A172 (cell line): ENCODE data around the gene FPR1. TPM values are rescaled to one million over a fixed set of nuclear protein-coding genes. Genes with fewer than 3 reads are reported as not detected.

Source experiments
- DNase-seq: peaks from one replicate; pipeline ENCODE4 v3.0.0-alpha.2; 2015; ENCODE audit warnings: low spot score
- total RNA-seq: library from RNA; depleted of rRNA; stranded (reverse); fragments of >200 nt; shearing (Covaris generic); gene quantifications from 2 replicates; pipeline ENCODE4 v1.2.3, GENCODE V29; 2014

FPR1 gene
- total RNA-seq, 1 experiment from 2014 or later = not detected

DNA sequence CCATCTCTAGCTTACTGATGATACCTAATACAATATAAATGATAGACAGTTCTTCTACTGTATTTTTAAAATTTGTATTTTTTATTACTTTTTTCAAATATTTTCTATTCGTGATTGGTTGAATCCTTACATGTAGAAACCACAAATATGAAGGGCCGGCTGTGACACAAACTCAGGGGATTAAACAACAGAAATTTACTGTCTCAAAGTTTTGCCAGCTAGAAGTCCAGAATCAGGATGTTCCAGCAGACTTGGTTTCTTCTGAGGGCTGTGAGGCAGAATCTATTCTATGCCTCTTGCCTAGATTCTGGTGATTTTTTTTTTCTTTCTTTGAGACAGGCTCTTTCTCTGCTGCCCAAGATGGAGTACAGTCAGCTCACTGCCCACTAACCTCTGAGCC is 13.8 kb downstream of the FPR1 start:
- no peak for DNase-seq

DNA sequence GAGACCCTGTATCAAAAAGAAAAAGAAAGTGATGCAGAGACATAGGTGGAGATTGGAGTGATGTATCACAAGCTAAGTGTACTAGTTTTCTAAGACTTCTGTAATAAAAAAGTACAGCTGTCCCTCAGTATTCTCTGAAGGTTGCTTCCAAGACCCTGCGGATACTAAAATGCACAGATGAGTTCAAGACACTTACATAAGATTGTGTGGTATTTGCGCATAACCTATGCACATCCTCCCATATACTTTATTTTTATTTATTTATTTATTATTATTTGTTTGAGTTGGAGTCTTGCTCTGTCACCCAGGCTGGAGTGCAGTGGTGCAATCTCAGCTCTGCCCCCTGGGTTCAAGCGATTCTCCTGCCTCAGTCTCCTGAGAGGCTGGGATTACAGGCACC is 14.3 kb downstream of the FPR1 start:
- DNase-seq = no peak

DNA sequence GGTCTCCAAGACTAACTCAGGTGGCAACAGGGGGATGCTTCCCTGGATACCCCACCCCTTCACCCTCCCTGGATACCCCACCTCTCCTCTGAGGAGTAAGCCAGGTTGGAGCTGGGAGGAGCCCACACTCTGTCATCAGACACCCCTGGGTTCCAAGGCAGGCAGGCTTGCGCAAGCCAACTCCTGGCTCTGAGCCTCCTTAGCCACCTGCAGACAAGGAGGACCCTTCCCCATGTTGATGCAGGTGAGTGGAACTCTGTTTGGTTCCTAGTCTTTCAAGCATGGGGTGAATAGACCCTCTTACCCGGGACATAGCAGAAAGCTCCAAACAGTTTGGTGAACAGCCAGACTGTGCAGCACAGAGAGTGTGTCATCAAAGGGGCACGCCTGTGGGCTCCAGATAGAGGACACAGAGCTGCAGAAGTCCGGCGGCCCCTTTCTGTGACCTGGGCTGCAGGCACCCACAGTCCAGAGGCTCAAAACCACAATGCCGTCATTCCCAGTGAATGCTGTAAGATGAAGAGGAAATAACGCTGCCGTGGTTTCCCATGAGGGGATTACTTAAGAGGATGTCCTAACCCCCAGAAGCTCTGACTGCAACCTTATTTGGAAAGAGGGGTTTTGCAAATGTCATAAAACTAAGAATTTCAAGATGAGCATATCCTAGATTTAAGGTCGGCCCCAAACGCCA is 15.8 kb downstream of the FPR1 start:
- DNase-seq = peak; percentile 35

DNA sequence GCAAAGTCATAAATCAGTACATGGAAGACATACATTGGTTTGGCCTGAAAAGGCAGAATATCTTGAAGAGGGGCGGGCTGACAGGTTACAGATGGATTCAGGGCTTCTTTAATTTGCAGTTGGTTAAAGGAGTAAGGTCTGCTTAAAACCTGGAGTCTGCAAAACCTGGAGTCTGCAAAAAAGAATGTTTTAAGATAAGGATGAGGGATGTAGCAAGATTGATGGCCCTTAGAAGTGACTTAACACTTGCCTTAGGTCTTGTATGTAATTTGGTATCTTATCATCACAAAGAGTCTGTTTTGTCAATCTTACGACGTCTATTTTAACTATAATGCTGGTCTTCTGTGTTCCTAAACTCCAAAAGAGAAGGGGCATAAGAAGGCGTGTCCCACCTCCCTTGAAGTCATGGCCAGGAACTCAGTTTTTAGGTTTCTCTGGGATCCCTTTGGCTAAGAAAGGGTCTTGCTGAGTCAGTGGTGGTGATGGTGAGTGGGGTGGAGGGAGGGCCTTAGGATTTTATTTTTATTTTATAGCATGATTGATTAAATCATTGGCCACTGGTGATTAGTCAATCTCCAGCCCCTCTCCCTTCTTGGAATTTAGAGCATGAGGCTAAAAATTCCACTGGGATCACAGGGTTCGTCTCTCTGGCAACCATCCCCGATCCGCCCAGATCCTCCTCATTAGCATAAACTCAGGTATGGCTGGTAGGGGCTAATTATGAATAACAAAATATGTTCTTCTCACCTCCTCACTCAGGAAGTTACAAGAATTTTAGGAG is 17.7 kb downstream of the FPR1 start:
- no peak for DNase-seq

DNA sequence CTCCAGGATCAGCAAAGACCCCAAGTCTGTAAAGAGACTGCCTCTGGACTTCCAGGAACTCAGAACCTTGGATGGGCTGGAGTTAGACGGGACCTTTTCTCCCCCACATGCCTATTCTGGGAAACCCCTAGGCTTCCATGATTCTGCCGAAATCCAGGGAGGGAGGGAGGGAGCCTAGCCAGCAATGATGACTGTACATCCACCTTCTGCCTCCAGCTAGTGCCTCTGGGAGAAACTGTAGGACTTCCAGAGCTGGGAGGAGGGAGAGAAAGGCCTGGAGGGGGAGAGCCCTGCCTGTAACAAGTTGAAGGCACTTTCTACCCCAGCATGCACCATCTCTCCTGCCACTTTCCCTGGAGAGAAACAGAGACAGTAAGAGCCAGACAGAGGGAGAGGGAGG is 21.9 kb downstream of the FPR1 start:
- no peak for DNase-seq

DNA sequence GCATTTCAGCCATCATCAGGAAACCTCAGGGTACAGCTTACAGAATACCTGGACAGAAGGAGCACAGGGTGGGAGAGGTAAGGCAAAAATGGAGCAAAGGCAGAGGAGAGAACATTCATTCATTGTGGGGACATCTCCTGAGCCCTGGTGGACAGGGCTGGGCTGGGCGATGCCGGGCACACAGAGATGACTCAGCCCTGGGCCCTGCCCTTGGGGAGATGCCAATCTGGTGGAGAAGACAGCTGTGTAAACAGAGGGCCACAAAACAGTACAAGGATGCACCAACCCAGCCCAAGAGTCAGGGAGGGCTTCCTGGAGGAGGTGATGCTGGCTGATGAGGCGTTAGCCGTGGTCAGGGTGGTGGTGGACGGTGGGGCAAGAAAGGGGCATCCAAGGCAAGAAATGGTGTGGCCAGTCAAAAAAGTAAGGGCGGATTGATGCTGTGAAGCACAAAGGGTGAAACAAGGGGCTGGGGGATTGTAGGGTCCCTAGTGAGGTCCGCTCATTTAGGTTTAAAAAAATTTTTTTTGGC is 24.3 kb downstream of the FPR1 start:
- DNase-seq = peak; percentile 24

DNA sequence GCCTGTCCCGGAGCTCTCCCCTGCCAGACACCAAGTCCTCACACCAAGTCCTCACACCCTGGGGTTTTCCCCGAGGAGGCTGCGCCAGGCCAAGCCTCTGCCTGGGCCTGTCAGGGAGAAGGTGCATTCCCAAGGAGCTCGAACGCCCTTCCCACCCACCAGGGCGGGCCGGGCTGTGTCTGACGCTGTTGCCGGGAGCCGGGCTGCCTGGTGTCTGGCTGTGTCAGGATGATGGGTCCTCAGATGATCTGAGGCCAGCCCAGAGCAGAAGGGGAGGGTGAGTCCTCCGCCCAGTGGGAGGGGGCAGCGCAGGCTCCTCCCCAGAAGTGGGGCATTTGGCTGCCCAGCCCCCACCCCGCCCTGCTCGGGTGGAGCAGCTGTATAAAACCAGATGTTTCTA is 25.6 kb downstream of the FPR1 start:
- DNase-seq = peak; percentile 40

DNA sequence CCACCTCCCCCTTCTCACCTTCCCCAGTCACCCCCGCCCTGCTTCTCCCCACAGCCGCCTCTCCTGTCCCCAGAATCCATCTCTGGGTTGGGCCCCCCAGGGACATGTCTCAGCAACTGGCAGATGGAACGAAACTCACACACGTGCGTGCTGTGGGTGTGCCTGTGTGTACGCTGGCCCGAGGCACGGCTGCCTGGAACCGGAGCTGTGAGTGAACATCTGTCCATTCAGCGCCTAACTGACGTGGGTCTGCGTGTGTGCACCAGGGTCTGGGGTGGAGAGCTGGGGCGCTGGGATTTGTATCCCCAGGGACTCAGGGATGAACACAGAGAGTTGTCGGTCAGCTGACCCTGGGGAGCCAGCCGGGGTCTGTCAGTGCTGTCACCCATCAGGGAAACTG is 27.1 kb downstream of the FPR1 start:
- DNase-seq = no peak

DNA sequence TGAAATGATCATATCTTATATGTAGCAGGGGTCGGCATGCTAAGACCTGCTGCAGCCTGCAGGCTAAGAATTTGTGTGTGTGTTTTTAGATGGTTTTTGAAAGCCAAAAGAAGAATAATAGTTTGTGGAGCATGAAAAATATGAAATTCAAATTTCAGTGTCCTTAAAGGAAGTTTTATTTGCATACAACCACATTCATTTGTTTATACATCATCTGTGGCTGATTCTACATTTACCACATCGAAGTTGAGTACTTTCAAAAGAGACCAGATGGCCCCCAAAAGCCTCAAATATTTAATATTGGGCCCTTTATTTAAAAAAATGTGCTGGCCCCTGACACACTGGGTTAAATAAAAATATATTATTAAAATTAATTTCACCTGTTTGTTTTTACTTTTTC is 29.2 kb downstream of the FPR1 start:
- no peak for DNase-seq

DNA sequence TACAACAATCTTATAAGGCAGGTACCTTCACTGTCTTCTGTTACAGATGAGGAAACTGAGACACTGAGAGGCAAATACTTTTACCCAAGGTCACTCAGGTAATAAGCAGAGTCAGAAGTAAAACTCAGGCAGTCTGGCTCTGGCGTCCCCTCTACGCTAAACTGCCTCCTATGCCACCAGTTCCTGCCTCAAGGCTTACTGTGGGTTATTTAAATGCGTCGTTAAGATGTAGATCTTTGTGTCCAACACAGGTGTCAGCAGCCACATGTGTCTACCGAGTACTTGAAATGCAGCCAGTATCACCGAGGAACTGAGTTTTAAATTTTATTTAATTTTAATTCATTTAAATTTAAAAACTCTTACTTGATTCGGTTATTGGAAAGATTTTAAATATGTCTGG is 29.8 kb downstream of the FPR1 start:
- DNase-seq = no peak

DNA sequence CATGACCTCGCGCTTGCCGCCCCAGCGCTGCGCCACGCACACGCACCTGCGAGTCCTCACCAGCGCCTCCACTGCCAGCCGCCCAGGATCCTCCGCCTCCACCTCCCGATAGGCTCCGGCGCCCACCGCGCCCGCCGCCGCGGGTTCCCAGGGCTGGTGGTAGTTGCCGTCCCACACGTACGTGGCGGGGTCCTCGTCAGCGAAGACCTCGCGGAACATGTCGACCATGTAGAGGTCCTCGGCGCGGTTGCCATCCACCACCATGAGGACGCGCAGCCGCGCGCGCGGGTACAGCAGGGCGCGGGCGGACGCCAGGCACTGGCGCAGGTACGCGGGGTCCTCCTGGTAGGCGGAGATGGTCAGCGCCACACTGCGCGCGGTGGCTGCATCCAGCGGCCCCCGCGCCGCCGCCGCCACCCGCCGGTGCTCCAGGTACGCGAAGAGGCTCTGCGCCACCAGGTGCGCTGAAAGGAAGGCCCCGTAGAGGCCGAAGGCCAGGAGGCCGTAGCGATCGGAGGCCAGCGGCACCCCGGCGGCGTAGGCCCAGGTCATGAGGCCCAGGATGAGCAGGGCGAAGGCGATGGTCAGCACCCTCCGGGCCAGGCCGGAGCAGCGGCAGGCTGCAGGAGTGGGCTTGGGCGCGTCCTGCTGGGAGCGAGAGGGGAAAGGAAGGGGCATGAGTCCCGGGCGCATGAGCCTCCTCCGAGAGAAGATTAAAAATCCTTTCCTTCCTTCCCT is 32.3 kb downstream of the FPR1 start:
- no peak for DNase-seq

DNA sequence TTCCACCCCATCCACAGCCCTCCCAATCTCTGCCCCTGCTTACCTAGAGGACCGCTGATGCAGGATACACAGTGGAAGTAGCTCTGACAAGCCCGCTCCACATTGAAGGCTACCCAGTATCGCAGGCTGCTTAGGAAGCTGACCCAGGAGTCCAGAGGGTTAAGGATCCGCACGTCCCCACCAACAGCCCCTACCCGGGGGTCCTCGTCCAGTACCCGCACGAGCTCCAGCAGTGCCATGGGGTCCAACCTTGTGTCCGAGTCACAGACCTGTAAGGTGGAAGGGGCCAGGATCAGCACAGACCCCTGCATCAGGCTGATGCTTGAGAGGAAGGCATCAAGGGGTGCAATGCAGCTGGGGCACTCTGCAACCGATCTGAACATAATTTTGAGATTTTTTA is 34.8 kb downstream of the FPR1 start:
- no peak for DNase-seq

DNA sequence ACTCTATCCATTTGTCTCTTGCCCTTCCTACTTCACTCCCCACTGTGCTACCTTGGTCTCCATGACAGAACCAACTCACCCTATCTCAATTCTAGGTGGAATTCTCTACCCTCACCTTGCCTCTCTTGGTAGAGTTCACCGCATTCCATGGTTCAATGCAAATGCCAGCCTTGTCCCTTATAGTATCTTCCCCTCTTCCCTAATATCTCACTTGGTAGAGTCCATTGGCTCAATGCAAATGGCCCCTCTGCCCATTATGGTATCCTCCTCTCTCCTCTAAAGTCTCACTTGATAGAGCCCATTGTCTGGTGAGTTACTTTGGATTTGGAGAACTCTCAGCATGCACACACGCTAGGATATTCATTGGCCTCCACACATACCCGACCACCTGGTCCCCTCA is 35.8 kb downstream of the FPR1 start:
- no peak for DNase-seq

DNA sequence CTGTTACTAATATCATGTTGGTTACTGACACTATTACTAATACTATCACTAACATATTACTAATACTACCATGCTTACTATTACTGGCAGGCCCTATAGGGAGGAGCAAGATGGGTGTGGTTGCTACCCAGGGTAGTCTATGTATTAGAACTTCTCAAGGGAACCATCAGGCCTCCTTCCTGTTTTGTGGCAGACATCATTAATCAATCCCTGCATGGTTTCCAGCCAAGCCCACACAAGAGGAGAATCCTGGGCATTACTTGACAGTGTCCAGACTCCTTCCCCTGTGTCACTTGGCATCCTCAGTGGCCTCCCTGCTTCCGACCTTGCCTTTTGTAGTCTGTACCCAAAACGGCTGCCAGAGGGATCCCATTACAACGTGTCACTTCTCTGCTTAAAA is 36.8 kb downstream of the FPR1 start:
- no peak for DNase-seq

DNA sequence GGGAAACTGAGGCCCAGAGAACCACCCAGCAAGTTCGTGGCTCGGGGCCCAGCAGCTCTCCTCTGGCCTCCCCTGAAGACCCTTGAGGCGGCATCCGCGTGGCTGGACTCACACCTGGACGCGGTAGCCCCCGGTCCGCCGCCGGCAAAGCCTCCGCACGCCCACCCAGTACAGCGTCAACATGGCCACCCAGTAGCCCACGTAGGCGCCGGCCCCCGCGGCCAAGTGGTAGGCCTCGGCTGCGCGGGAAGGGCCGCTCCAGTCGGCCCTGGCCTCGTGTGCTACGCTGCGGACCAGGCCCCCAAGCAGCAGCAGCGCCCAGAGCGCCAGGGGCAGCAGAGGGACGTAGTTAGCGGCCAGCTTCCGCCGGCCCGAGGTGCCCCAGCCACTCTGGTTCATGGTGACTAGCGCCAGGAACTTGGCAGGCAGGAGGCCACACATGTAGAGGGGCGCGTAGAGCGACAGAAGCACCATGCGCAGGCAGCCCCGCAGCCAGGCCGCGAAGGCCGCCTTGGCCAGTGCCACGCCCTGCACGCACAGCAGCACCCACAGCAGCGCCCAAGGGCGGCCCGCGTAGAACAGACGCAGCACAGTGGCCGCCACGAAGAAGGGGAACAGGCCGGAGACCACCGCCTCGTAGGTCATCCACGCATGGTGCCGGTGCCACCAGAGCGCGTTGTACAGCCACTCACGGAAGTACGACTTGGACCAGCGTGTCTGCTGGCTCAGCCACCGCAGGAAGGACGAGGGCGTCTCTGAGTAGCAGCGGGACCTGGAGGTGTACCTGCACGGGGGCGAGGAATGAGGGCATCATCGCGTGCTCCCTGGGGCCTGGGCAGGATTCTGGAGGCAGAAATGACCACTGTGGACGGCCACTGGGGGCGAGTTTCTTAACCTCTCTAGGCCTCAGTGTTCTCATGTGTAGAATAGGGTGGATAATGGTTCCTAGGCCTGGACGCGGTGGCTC is 38.1 kb downstream of the FPR1 start:
- no peak for DNase-seq

DNA sequence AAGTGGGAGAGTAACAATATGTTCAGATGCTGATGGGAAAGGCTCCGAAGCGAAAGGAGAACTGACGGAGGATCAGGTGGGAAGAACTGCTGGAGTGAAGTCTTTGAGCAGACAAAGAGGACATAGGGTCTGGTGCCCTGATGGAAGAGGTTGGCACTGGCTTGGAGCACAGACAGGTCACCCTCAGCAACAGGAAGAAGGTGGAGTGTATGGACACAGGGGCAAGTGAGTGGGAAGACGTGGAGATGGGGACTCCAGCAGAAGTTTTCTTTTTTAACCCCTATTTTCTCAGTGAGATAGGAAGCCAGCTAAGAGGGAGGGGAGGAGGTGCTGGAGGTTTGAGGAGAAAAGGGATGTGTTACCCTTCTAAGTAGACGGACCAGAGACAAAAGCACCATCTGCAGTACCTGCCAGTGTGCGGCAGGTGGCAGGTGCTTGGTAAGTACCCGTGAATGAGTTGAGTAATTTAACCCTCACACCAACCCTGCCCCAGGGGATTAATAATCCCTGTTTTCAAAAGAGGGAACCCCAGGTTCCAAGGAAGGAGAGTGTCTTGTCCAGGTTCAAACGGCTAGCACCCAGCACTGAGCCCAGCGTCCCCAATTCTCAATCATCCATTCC is 39.1 kb downstream of the FPR1 start:
- DNase-seq = no peak

DNA sequence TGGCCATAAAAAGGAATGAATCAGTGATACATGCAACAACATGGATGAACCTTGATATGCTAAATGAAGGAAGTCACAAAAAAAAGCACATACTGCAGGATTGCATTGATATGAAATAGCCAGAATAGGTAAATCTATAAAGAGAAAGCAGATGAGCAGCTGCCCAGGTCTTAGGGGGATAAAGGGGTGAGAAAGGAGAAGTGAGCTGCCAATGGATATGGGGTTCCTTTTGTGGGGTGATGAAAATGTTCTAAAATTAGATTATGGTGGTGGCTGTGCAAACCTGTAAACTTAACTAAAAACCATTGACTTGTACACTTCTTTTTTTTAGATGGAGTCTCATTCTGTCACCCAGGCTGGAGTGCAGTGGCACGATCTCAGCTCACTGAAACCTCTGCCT is 40.0 kb downstream of the FPR1 start:
- no peak for DNase-seq

DNA sequence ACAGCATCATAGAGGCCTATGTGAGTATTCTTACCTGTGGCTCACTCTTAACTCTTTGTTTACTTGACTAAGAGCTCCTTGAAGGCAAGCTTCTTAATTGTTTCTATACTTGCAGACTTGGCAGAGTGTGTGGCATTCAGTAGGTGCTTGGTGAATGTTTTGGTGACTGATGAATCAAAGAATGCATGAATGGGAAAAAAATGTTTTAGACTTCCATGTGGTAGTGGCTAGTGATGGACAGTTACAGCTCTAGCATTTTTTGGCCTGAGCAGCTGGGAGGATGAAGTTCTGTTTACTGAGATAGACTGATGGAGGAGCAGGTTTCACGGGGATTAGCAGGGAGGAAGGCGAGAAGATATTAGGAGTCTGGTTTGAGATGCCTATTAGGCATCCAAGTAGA is 41.5 kb downstream of the FPR1 start:
- no peak for DNase-seq

DNA sequence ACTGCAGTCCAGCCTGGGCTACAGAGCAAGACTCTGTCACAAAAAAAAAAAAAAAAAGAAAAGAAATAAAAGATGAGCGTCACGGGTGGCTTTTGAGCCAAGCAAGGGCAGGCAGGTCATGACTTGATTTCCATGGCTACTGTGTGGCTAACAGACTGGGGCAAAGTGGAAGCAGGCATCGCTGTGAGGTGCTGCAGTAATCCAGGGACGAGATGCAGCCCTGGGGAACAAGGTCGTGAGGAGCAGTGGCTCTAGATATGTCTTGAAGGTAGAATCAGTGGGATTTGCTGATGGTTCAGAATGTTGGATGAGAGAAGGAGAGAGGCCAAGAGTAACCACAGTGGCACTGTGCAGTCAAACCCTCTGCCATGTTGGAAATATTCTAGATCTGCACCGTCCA is 42.1 kb downstream of the FPR1 start:
- DNase-seq = no peak

DNA sequence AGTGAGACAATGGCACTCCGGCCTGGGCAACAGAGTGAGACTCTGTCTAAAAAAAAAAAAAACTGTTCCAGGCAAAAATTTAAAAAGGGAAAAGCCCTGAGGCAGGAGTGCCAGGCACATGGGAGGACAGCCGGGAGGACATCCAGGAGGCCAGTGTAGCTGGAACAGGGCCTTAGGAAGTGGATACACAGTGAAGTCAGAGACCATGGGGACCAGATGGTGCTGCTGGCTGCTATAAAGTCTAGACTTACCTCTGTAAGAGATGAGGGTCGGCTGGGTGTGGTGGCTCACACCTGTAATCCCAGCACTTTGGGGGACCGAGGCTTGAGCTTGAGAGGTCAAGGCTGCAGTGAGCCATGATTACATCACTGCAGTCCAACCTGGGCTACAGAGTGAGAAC is 42.9 kb downstream of the FPR1 start:
- no peak for DNase-seq

DNA sequence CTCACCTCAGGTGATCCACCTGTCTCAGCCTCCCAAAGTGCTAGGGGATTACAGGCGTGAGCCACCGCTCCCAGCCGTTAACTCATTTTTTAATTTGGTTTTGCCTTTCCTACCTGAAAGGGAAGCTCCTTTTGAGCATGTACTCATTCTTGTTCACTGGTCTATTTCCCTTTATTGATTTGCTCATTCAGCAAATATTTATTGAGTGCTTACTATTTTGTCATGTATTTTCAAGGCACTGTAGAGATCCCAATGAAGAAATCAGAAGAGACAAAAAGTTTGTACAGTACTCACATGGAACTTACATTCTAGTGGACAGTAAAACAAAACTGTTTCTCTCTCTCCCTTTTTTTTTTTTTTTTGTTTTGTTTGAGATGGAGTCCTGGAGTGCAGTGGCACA is 44.8 kb downstream of the FPR1 start:
- no peak for DNase-seq
